ENCODE measurements around the gene MYL6. TPM values are rescaled to one million over a fixed set of nuclear protein-coding genes. Genes with fewer than 3 reads are reported as not detected.

Gene MYL6
- total and polyA plus RNA-seq, 2 donors (not counting 3 experiments of a cell fraction or from before 2014, with no cell fraction given): 2,543 to 8,470 TPM

- no peaks in the 10 kb centered on the region for H3K9me1 ChIP-seq (replicated peaks; ENCODE audit: control insufficient read depth, extremely low read depth, insufficient read depth, low read length)
- H3K9ac ChIP-seq (replicated peaks; ENCODE audit: extremely low read depth, insufficient read depth, low read length): no peak overlapping the region
- FAIRE-seq (no peak), DNase-seq (ENCODE audit: low read depth, low spot score) (no peak)
- peaks cover 22 to 60% of the 10 kb centered on the region in 2 experiments for H3K36me3 ChIP-seq (ENCODE audit: control insufficient read depth in 2 of 2, extremely low read depth in 1 of 2, insufficient read depth in 2 of 2, low read length in 2 of 2)
- no peaks in the 10 kb centered on the region for H3K27me3 ChIP-seq (ENCODE audit: control insufficient read depth in 2 of 2, insufficient read depth in 2 of 2, low read length in 2 of 2)
- ChIA-PET CTCF (no interaction called here), POLR2A (no interaction called here)
- dilution Hi-C loops (cut with MboI; ENCODE audit: extremely low pct_ligation_motif_present, low sequenced_read_pairs) (no loop called here), intact Hi-C loops (cut with micrococcal nuclease) (no loop called here)
- H2AFZ ChIP-seq (ENCODE audit: low read depth, low read length): no peak overlapping the region
- no peaks in the 10 kb centered on the region for H3K4me1 ChIP-seq (ENCODE audit: control insufficient read depth, extremely low read depth, insufficient read depth, low read length)
- H3K4me3 ChIP-seq (replicated peaks in 1 of 3; ENCODE audit: insufficient read depth in 1 of 3, low read depth in 1 of 3, low read length in 3 of 3): no peak overlapping the region
- no peaks in the 10 kb centered on the region for H4K20me1 ChIP-seq (replicated peaks; ENCODE audit: control insufficient read depth, extremely low read depth, insufficient read depth, low read length)
- BruUV-seq (replicated peaks): no TSS peak
- H3K27ac ChIP-seq (ENCODE audit: insufficient read depth, low read depth, low read length): no peak overlapping the region
- no peaks in the 10 kb centered on the region for H3K9me3 ChIP-seq (replicated peaks; ENCODE audit: control insufficient read depth, insufficient read depth, low read length)
- peaks cover 6% of the 10 kb centered on the region for H3K79me2 ChIP-seq (ENCODE audit: control insufficient read depth, insufficient read depth, low read length)
- H3K4me2 ChIP-seq (ENCODE audit: insufficient read depth, low read length): no peak overlapping the region
- TF ChIP-seq POLR2AphosphoS5 (IDR thresholded peaks at IDR 0.05; ENCODE audit: insufficient read depth, low read depth, low read length) (no peak), GATA2 (IDR thresholded peaks at IDR 0.05; ENCODE audit: insufficient read depth, insufficient read length, low read depth, low read length) (no peak), MYC (IDR thresholded peaks at IDR 0.05; ENCODE audit: low read depth, low read length) (no peak), CTCF (IDR thresholded peaks at IDR 0.05; ENCODE audit: extremely low read depth in 1 of 2, insufficient read depth in 1 of 2, low read depth in 1 of 2, low read length in 2 of 2) (no peak), JUN (IDR thresholded peaks at IDR 0.05; ENCODE audit: borderline replicate concordance, insufficient read depth, insufficient read length, low read depth) (no peak), FOS (IDR thresholded peaks at IDR 0.05; ENCODE audit: borderline replicate concordance, insufficient read depth, low read length) (no peak), EZH2 (IDR thresholded peaks at IDR 0.05; ENCODE audit: borderline replicate concordance, low read depth, low read length, severe bottlenecking) (no peak), POLR2A (IDR thresholded peaks at IDR 0.05; ENCODE audit: low read depth, low read length) (no peak), MAX (IDR thresholded peaks at IDR 0.05; ENCODE audit: insufficient read depth, insufficient read length) (no peak)
These were observed 23.3 kb upstream of the MYL6 start for GRCh38 chr12:56134897-56135296.
